KOPT-K1 (cell line): ENCODE results near the gene TAGLN2.
A peak's percentile ranks its signal among the peaks of the same experiment; 100 is the strongest.

Source experiments
- H3K27ac ChIP-seq: fragments of 200-600 bp; sonication (generic); 2 replicates; pipeline ENCODE4 v1.5.1; 2016; ENCODE audit warnings: antibody characterized with exemption, mild to moderate bottlenecking, low read depth, low read length; ENCODE audit not compliant: poor library complexity, severe bottlenecking
- H3K36me3 ChIP-seq: fragments of 200-600 bp; sonication (generic); 2 replicates; pipeline ENCODE4 v1.5.1; 2017; ENCODE audit warnings: antibody characterized with exemption, mild to moderate bottlenecking, low read length, moderate library complexity; ENCODE audit not compliant: insufficient read depth
- H3K9me3 ChIP-seq: fragments of 200-600 bp; sonication (generic); 2 replicates; pipeline ENCODE4 v1.5.1; 2017; ENCODE audit warnings: antibody characterized with exemption, low read length, mild to moderate bottlenecking; ENCODE audit not compliant: insufficient read depth, poor library complexity, severe bottlenecking

TAGLN2 gene

GRCh38 chr1:159932296-159933285 lies 7.3 kb upstream of the TAGLN2 start:
- no peak overlapping the region for H3K27ac ChIP-seq
- H3K36me3 ChIP-seq, result no peaks in the 10 kb centered on the region
- no peaks in the 10 kb centered on the region for H3K9me3 ChIP-seq

- Histone ChIP-seq H3K36me3 (no peaks in the 10 kb centered on the region), H3K9me3 (no peaks in the 10 kb centered on the region), H3K27ac (no peak overlapping the region)
Observed at GRCh38 chr1:159931795-159932173, 6.5 kb upstream of the TAGLN2 start.

- Histone ChIP-seq H3K9me3 (no peaks in the 10 kb centered on the region), H3K36me3 (no peaks in the 10 kb centered on the region), H3K27ac (no peak overlapping the region)
Observed at GRCh38 chr1:159931101-159931794, 5.9 kb upstream of the TAGLN2 start.

DNA sequence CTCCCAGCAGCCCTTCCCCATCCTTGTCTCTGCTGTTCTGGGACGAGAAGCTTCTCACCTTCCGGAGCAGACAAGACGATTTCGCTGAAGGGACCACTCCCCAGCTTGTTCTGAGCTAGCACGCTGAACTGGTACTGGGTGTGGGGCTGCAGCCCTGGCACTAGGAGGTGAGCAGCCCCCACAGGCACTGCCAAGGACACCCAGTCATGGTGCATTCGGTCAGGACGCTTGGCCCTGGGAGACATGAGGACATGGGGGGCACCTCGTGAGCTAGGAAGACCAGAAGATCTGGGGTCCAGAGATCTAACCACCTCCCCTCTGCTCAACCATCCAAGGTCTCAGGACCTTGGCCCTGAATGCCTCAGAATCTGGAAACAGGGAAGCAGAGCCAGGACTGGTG lies 5.3 kb upstream of the TAGLN2 start:
- Histone ChIP-seq H3K27ac (no peak overlapping the region), H3K36me3 (no peaks in the 10 kb centered on the region)

GRCh38 chr1:159930216-159930615 lies 4.9 kb upstream of the TAGLN2 start:
- Histone ChIP-seq H3K36me3 (no peaks in the 10 kb centered on the region), H3K27ac (no peak overlapping the region), H3K9me3 (no peaks in the 10 kb centered on the region)

More for the DNA sequence above, 5.3 kb upstream of the TAGLN2 start:
- no peaks in the 10 kb centered on the region for H3K9me3 ChIP-seq

DNA sequence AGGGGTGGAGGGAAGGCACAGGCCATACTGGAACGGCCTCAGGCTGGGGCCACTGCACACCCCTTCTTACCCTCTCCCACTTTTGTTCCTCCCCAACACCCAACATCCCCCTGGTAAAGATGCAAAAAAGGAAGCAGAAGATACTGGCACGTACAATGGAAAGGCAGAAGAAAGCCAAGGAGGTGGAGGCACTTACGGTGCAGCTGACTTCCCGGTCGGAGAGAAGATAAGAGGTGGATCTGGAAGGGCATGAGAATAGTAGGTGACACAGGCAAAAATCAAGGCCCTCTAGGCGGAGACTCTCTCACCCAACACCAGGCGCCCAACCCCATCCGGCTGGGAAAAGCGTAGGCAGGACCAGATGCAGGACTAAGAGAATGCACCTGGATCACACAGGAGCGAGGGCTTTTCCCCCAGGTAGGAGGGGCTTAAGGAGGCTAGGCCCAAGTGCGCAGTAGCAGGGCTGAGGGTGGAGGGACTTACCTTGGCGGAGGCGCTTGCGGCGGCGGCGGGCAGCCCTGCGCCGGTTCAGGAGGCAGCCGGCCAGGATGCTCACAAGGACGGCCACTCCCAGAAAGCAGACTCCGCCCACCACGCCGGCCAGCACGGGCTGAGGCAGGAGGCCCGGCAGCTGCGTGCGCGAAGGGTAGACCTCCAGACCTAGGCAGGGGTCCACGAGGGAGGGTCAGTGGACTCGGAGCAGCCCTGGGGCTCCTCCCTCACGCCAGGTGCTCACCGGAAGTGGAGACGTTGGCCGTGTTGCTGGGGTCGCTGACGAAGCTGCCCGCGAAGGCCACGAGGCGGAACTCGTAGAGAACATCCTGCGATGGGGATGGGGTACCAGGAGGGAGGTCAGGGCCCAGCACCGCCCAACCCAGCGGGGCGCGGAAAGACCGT lies 4.1 kb upstream of the TAGLN2 start:
- Histone ChIP-seq H3K9me3 (no peaks in the 10 kb centered on the region), H3K36me3 (no peaks in the 10 kb centered on the region)

GRCh38 chr1:159928491-159929050 lies 3.3 kb upstream of the TAGLN2 start:
- H3K36me3 ChIP-seq, result no peaks in the 10 kb centered on the region
- H3K27ac ChIP-seq, result no peak overlapping the region
- no peaks in the 10 kb centered on the region for H3K9me3 ChIP-seq

More for the DNA sequence above, 4.1 kb upstream of the TAGLN2 start:
- H3K27ac ChIP-seq, result no peak overlapping the region

DNA sequence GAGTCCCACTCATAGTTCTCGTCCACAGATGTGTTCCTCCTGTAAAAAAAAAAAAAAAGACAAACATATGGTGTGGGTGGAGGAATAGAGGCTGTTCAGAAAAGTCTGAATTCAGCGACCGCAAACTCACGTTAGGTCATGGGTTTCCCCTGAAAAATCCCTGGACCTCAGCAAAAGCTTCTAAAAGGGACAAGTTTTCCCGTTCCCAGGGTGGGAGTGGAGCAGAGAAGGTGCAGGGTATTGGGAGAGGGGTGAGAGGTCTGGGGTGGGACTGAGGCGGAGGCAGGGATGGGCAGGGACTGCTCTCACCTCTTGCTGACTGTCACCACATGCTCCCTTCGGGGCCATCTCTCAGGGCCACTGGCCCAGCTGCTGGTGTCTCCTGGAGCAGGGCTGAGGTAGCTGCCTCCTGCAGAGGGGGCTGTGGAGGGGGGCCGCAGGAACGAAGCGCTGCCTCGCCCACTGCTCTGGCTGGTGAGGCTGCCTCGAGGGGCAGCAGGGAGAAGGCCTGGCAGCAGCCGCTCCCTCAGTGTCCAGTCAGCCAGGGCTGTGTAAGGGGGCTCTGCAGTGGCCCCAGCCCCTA lies 2.6 kb upstream of the TAGLN2 start:
- Histone ChIP-seq H3K36me3 (no peaks in the 10 kb centered on the region), H3K9me3 (no peaks in the 10 kb centered on the region), H3K27ac (no peak overlapping the region)

DNA sequence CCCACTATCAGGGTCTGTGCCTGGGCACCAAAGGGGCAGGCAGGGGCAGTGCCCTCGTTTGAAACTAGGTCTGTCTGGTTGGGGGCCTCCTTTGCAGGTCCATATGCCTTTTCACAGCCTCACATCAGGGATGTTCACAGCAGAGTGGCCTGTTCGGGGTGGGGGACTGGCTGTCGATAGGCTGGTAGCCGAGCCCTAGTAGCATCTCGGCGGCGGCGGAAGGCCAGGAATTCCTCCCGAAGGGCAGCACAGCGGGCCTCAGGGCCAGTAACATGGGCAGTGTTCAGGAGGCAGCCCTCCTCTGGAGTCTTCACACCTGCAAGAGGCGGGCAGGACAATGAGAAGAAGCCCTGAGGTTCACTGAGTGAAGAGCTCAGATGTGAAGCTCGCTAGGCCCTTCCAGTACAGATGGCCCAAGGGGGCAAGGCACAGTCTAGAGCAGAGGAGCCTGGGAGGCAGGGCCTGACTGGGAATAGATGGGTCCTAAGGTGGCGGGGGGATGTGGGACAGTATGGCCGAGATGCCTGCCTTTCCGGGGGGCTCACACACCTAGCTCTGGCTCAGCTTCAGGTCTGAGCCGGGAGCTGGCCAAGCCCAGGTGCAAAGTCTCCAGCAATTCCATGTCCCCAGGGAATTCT lies 2.0 kb upstream of the TAGLN2 start:
- Histone ChIP-seq H3K9me3 (no peaks in the 10 kb centered on the region), H3K27ac (no peak overlapping the region), H3K36me3 (no peaks in the 10 kb centered on the region)

GRCh38 chr1:159925719-159926078 lies 392 bp upstream of the TAGLN2 start:
- Histone ChIP-seq H3K9me3 (no peaks in the 10 kb centered on the region), H3K27ac (peak overlapping the region; percentile 92), H3K36me3 (peaks cover 10% of the 10 kb centered on the region)

- Histone ChIP-seq H3K36me3 (peaks cover 25% of the 10 kb centered on the region), H3K27ac (peak overlapping the region; percentile 92), H3K9me3 (no peaks in the 10 kb centered on the region)
Observed at GRCh38 chr1:159924025-159924790, 1.1 kb downstream of the TAGLN2 start.

- H3K36me3 ChIP-seq, result peaks cover 33% of the 10 kb centered on the region
- no peaks in the 10 kb centered on the region for H3K9me3 ChIP-seq
- H3K27ac ChIP-seq, result peak overlapping the region; percentile 92
Observed at GRCh38 chr1:159923203-159924024, 1.9 kb downstream of the TAGLN2 start.
